ENCODE results near the gene CARNS1.

GRCh38 chr11:67418476-67419281, 3.2 kb downstream of the CARNS1 start:
- TF ChIP-seq SUZ12 (IDR thresholded peaks at IDR 0.05; ENCODE audit: extremely low read depth, insufficient read depth, insufficient read length) = no peak
- TF ChIP-seq ZNF274 (IDR thresholded peaks at IDR 0.05; ENCODE audit: low read depth, low read length) = no peak
- no peak for TF ChIP-seq YY1 (IDR thresholded peaks at IDR 0.05; ENCODE audit: insufficient read depth, insufficient read length)
